Lung (tissue), 12 donors: ENCODE measurements around the gene HSD11B1. TPM values are rescaled to one million over a fixed set of nuclear protein-coding genes. Genes with fewer than 3 reads are reported as not detected.
A peak's percentile ranks its signal among the peaks of the same experiment; 100 is the strongest.

ENCODE experiments used
- ATAC-seq: fragments of 200-7000 bp; cut with Tn5 transposase; one replicate; pipeline ENCODE4 v1.9.1; 2020; ENCODE audit warnings: moderate number of reproducible peaks; ENCODE audit not compliant: insufficient read depth, low FRiP score
- DNase-seq, 3 donors: peaks; one replicate each; pipeline ENCODE4 v3.0.0-alpha.2; 2013 to 2017
- H3K27ac ChIP-seq, 2 donors: one replicate each; pipeline ENCODE4 v1.5.1; 2013; ENCODE audit warnings: mild to moderate bottlenecking in 2 of 2, moderate library complexity in 2 of 2, control low read depth in 1 of 2, inconsistent platforms in 1 of 2, low read depth in 1 of 2, low read length in 1 of 2
- H3K27me3 ChIP-seq, 3 donors: one replicate each; pipeline ENCODE4 v1.5.1; 2013; ENCODE audit warnings: low read length in 2 of 3; ENCODE audit not compliant: control insufficient read depth in 3 of 3, insufficient read depth in 3 of 3
- H3K36me3 ChIP-seq, 4 donors: one replicate each; pipeline ENCODE4 v1.5.1; 2013; ENCODE audit warnings: low read length in 4 of 4, mild to moderate bottlenecking in 1 of 4, moderate library complexity in 1 of 4; ENCODE audit not compliant: control insufficient read depth in 4 of 4, insufficient read depth in 4 of 4
- H3K4me1 ChIP-seq, 5 donors: one replicate each; pipeline ENCODE4 v1.5.1; 2013; ENCODE audit warnings: low read length in 5 of 5, mild to moderate bottlenecking in 2 of 5, moderate library complexity in 1 of 5; ENCODE audit not compliant: control insufficient read depth in 5 of 5, insufficient read depth in 5 of 5
- H3K4me3 ChIP-seq: one replicate; pipeline ENCODE4 v1.5.1; 2013; ENCODE audit warnings: mild to moderate bottlenecking, control low read depth, moderate library complexity
- H3K9ac ChIP-seq, 2 donors: one replicate each; pipeline ENCODE4 v1.5.1; 2013; ENCODE audit warnings: low read length in 2 of 2, control low read depth in 1 of 2; ENCODE audit not compliant: insufficient read depth in 1 of 2
- H3K9me3 ChIP-seq, 4 donors: one replicate each; pipeline ENCODE4 v1.5.1; 2013; ENCODE audit warnings: low read length in 3 of 4, mild to moderate bottlenecking in 1 of 4, moderate library complexity in 1 of 4; ENCODE audit not compliant: control insufficient read depth in 4 of 4, insufficient read depth in 3 of 4
- WGBS, 2 donors: extraction: QIAGEN DNeasy Blood & Tissue Kit; methylation state at CpG; one replicate each; pipeline ENCODE4 v1.1.7; 2013; 5-methylcytosine and 5-hydroxymethylcytosine counted together
- polyA plus RNA-seq, 2 donors: library from polyadenylated mRNA; stranded (reverse); fragments of 200-250 nt; gene quantifications; one replicate each; pipeline ENCODE4 v1.2.1, GENCODE V29; 2013
- total RNA-seq, 2 donors: library from RNA; depleted of rRNA in 1 of 2; stranded (reverse); fragments of >200 nt in 1 of 2; gene quantifications; one replicate each; pipeline ENCODE4 v1.2.1, GENCODE V29; 2014 to 2021
- TF ChIP-seq, protein P1 (sequence below): IDR thresholded peaks from 2 replicates; pipeline ENCODE4 v1.5.1; 2012; ENCODE audit warnings: mild to moderate bottlenecking; ENCODE audit errors: control extremely low read depth, extremely low read depth
- donor health status: control.
- donor health status: control.
- donor health status: Bipolar disorder and iron deficiency.
- donor health status: healthy.
- donor health status: DM: yes; HTN: yes; CAD: no.

Gene HSD11B1
- total and polyA plus RNA-seq, 4 donors: 6.5 to 74.6 (median 25.4) TPM

DNA sequence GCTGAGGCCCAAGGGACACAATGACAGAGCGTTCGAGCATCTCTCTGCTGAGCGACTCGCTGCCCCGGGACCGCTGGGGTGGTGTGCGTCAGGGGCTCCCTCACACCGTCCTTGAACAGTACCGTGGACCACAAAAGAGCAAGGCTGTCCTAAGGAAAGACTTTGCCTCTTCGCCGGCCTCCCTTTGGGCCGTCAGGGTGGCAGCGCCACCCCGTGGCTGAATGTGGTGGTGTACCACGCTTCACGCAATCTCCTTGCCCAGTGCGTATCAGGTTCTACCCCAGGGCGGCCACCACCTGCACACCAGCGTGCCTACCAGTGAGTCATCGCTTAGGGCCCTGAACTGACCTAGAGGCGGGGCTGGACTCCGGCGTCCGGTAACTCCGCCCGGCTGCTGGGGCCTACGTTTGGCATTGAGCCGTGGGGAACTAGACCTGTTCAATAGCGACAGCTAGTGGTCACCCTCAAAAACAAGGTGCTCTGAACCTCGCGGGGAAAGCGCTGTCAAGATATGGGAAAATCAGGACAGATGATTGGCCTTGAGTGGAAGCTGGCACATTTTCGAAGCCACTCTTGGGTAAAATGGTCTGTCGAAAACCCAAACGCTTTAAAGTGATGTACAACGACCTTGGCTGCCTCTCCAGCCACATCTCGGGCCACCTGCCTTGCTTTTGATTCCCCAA is 43.1 kb downstream of the HSD11B1 start:
- no peak overlapping the region for H3K27ac ChIP-seq
- H3K4me3 ChIP-seq: no peak overlapping the region
- H3K9me3 ChIP-seq: peaks cover 0 to 1% (median 0%) of the 10 kb centered on the region in 4 donors
- H3K9ac ChIP-seq: no peak overlapping the region
- H3K4me1 ChIP-seq: peaks cover 0 to 9% (median 1%) of the 10 kb centered on the region in 5 donors
- H3K27me3 ChIP-seq: no peaks in the 10 kb centered on the region
- no peaks in the 10 kb centered on the region for H3K36me3 ChIP-seq
- WGBS, 2 donors: 11 to 13% methylated on average over 37 of the region's 37 CpGs
- ATAC-seq (peak; percentile 97), DNase-seq (peak; percentile 86 to 92 (median 87))
- TF ChIP-seq, protein P1, sequence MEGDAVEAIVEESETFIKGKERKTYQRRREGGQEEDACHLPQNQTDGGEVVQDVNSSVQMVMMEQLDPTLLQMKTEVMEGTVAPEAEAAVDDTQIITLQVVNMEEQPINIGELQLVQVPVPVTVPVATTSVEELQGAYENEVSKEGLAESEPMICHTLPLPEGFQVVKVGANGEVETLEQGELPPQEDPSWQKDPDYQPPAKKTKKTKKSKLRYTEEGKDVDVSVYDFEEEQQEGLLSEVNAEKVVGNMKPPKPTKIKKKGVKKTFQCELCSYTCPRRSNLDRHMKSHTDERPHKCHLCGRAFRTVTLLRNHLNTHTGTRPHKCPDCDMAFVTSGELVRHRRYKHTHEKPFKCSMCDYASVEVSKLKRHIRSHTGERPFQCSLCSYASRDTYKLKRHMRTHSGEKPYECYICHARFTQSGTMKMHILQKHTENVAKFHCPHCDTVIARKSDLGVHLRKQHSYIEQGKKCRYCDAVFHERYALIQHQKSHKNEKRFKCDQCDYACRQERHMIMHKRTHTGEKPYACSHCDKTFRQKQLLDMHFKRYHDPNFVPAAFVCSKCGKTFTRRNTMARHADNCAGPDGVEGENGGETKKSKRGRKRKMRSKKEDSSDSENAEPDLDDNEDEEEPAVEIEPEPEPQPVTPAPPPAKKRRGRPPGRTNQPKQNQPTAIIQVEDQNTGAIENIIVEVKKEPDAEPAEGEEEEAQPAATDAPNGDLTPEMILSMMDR: peak; percentile 45

- no peak overlapping the region for H3K27ac ChIP-seq
- H3K4me1 ChIP-seq: peaks cover 0 to 4% (median 0%) of the 10 kb centered on the region in 5 donors
- WGBS, 2 donors: 58 to 74% methylated on average over 4 of the region's 4 CpGs
These were observed 44.0 kb downstream of the HSD11B1 start for GRCh38 chr1:209748620-209749019.

GRCh38 chr1:209749205-209749604 is 44.6 kb downstream of the HSD11B1 start:
- WGBS, 2 donors: 67 to 79% methylated on average over 2 of the region's 2 CpGs
- H3K27me3 ChIP-seq: no peaks in the 10 kb centered on the region
- H3K4me3 ChIP-seq: no peak overlapping the region

More at GRCh38 chr1:209748620-209749019, 44.0 kb downstream of the HSD11B1 start:
- no peaks in the 10 kb centered on the region for H3K27me3 ChIP-seq
- H3K36me3 ChIP-seq: no peaks in the 10 kb centered on the region
- H3K9me3 ChIP-seq: peaks cover 0 to 1% (median 0%) of the 10 kb centered on the region in 4 donors
- no peak overlapping the region for H3K4me3 ChIP-seq
- DNase-seq (no peak), ATAC-seq (no peak)
- TF ChIP-seq, protein P1: no peak
- H3K9ac ChIP-seq: no peak overlapping the region

More at GRCh38 chr1:209749205-209749604, 44.6 kb downstream of the HSD11B1 start:
- Histone ChIP-seq H3K36me3 (no peaks in the 10 kb centered on the region), H3K9me3 (peaks cover 0 to 1% (median 0%) of the 10 kb centered on the region in 4 donors), H3K27ac (no peak overlapping the region), H3K4me1 (peaks cover 0 to 4% (median 0%) of the 10 kb centered on the region in 5 donors), H3K9ac (no peak overlapping the region)
- TF ChIP-seq, protein P1: no peak
- ATAC-seq: no peak
- DNase-seq: no peak
